ENCODE measurements around the gene SHISA8. TPM values are rescaled to one million over a fixed set of nuclear protein-coding genes. Genes with fewer than 3 reads are reported as not detected.

SHISA8 gene
- polyA plus RNA-seq, 1 donor from 2014 or later: 0.62 TPM

- H3K4me3 ChIP-seq (ENCODE audit: low read length): no peak overlapping the region
- no peak overlapping the region for H3K4me2 ChIP-seq (ENCODE audit: low read length)
- H3K9ac ChIP-seq (ENCODE audit: low read length): no peak overlapping the region
- H3K36me3 ChIP-seq (ENCODE audit: insufficient read depth, low read length): peaks cover 5% of the 10 kb centered on the region
- H3F3A ChIP-seq (ENCODE audit: insufficient read depth, low read length, poor library complexity, severe bottlenecking): no peaks in the 10 kb centered on the region
- TF ChIP-seq CTCF (IDR thresholded peaks at IDR 0.05; ENCODE audit: poor library complexity, severe bottlenecking) (no peak), SMC3 (conservative IDR thresholded peaks at IDR 0.05; ENCODE audit: poor library complexity) (no peak), EP300 (conservative IDR thresholded peaks at IDR 0.05; ENCODE audit: poor library complexity, severe bottlenecking) (no peak), RAD21 (conservative IDR thresholded peaks at IDR 0.05) (no peak), EZH2 (IDR thresholded peaks at IDR 0.05; ENCODE audit: borderline replicate concordance, insufficient read depth, low read length, poor library complexity, severe bottlenecking) (no peak), POLR2AphosphoS5 (IDR thresholded peaks at IDR 0.05) (no peak), MXI1 (conservative IDR thresholded peaks at IDR 0.05; ENCODE audit: poor library complexity, severe bottlenecking) (no peak), TAF1 (IDR thresholded peaks at IDR 0.05; ENCODE audit: low read depth) (no peak), REST (IDR thresholded peaks at IDR 0.05; ENCODE audit: borderline replicate concordance) (no peak)
- H3K79me2 ChIP-seq (replicated peaks; ENCODE audit: insufficient read depth, low read length): no peaks in the 10 kb centered on the region
- H3K9me2 ChIP-seq (ENCODE audit: insufficient read depth, low read length): no peaks in the 10 kb centered on the region
- peaks cover 12% of the 10 kb centered on the region for H3K27me3 ChIP-seq (ENCODE audit: insufficient read depth, low read depth, low read length)
- H4K20me1 ChIP-seq (ENCODE audit: insufficient read depth): no peaks in the 10 kb centered on the region
- H3K27ac ChIP-seq (ENCODE audit: low read length): no peak overlapping the region
- H2AFZ ChIP-seq (ENCODE audit: low read depth, low read length): no peak overlapping the region
- no peaks in the 10 kb centered on the region for H3K9me3 ChIP-seq (ENCODE audit: low read length)
These were observed 10.1 kb downstream of the SHISA8 start for GRCh38 chr22:41904450-41905410.

- H4K20me1 ChIP-seq (ENCODE audit: insufficient read depth): no peaks in the 10 kb centered on the region
- H3K9ac ChIP-seq (ENCODE audit: low read length): no peak overlapping the region
- no peak overlapping the region for H3K27ac ChIP-seq (ENCODE audit: low read length)
- no peaks in the 10 kb centered on the region for H3K79me2 ChIP-seq (replicated peaks; ENCODE audit: insufficient read depth, low read length)
- no peak overlapping the region for H3K4me3 ChIP-seq (ENCODE audit: low read length)
- no peak overlapping the region for H2AFZ ChIP-seq (ENCODE audit: low read depth, low read length)
- H3K36me3 ChIP-seq (ENCODE audit: insufficient read depth, low read length): peaks cover 5% of the 10 kb centered on the region
- no peak overlapping the region for H3K4me2 ChIP-seq (ENCODE audit: low read length)
- TF ChIP-seq POLR2AphosphoS5 (IDR thresholded peaks at IDR 0.05): no peak
- TF ChIP-seq REST (IDR thresholded peaks at IDR 0.05; ENCODE audit: borderline replicate concordance): no peak
- TF ChIP-seq TAF1 (IDR thresholded peaks at IDR 0.05; ENCODE audit: low read depth): no peak
- no peak for TF ChIP-seq EP300 (conservative IDR thresholded peaks at IDR 0.05; ENCODE audit: poor library complexity, severe bottlenecking)
- no peak for TF ChIP-seq RAD21 (conservative IDR thresholded peaks at IDR 0.05)
- no peak for TF ChIP-seq SMC3 (conservative IDR thresholded peaks at IDR 0.05; ENCODE audit: poor library complexity)
- no peak for TF ChIP-seq MXI1 (conservative IDR thresholded peaks at IDR 0.05; ENCODE audit: poor library complexity, severe bottlenecking)
- no peak for TF ChIP-seq EZH2 (IDR thresholded peaks at IDR 0.05; ENCODE audit: borderline replicate concordance, insufficient read depth, low read length, poor library complexity, severe bottlenecking)
- TF ChIP-seq CTCF (IDR thresholded peaks at IDR 0.05; ENCODE audit: poor library complexity, severe bottlenecking): no peak
- H3F3A ChIP-seq (ENCODE audit: insufficient read depth, low read length, poor library complexity, severe bottlenecking): no peaks in the 10 kb centered on the region
- no peaks in the 10 kb centered on the region for H3K9me3 ChIP-seq (ENCODE audit: low read length)
- no peaks in the 10 kb centered on the region for H3K27me3 ChIP-seq (ENCODE audit: insufficient read depth, low read depth, low read length)
- H3K9me2 ChIP-seq (ENCODE audit: insufficient read depth, low read length): no peaks in the 10 kb centered on the region
These were observed 11.9 kb downstream of the SHISA8 start for GRCh38 chr22:41902932-41903421.

Data from neural cell (in vitro differentiated cells).